ENCODE results near the gene SNTG2.
"Not testable (repeated sequence)": the region's sequence is repeated elsewhere in the genome, so short reads cannot be mapped to it uniquely, and the experiment has no call there.

SNTG2 gene

DNA sequence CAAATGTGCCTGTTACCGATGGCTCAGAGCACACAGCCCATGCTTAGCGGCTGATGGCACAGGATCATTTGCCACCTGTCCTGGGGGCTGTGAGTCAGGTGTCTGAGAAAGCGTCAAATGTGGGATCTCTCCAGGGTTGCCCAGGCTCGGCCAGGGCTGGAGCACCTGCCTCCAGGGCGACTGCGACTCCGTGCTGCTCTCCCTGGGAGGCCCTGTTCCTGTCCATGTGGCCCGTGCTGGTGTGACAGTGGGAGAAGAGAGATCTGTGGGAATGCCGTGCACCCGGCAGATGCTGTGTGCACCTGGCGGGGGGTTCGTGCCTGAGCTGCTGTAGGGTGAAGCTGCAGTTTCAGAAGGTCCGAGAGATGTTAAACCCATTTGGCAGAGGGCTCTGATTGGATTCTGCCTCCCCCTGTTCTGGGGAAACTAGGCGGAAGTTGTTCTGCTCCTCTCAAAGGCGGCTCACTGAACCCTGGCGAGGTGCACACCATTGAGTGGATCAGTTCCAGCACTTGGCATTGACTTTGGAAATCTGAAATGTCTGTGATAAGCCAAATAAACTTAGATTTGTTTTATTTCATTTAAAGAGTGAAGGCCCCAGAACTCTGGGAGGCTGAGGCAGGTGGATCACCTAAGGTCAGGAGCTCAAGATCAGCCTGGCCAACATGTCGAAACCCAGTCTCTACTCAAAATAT is 428.0 kb downstream of the SNTG2 start:
- DNase-seq (ENCODE audit: low spot score), result no peak

DNA sequence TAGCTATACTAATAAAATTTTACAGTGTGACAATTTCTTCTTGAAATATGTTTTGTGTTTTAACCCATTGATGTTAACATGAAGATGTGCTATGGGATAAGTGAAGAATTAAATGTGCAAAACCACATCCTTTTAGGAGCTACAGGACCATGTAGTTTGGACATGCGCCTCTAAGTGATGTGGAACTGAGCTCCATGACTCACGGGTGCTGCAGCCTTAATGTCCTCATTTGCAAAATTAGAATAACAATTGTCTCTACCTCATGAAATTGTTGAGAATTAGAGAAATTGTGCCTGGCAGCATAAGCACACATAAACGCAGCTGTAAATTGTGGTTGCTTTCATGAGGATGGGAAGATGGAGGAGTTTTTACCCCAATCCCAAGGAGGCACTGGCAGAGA is 431.0 kb downstream of the SNTG2 start:
- DNase-seq (ENCODE audit: low spot score), result no peak

GRCh38 chr2:1387954-1388725 is 437.5 kb downstream of the SNTG2 start:
- DNase-seq (ENCODE audit: low spot score), result not testable (repeated sequence)

DNA sequence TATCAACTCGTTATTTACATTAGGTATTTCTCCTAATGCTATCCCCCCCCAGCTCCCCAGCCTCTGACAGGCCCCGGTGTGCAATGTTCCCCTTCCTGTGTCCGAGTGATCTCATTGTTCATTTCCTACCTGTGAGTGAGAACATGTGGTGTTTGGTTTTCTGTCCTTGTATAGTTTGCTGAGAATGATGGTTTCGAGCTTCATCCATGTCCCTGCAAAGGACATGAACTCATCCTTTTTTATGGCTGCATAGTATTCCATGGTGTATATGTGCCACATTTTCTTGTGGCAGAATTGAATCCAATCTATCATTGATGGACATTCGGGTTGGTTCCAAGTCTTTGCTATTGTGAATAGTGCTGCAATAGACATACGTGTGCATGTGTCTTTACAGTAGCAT is 439.5 kb downstream of the SNTG2 start:
- DNase-seq (ENCODE audit: low spot score), result not testable (repeated sequence)

DNA sequence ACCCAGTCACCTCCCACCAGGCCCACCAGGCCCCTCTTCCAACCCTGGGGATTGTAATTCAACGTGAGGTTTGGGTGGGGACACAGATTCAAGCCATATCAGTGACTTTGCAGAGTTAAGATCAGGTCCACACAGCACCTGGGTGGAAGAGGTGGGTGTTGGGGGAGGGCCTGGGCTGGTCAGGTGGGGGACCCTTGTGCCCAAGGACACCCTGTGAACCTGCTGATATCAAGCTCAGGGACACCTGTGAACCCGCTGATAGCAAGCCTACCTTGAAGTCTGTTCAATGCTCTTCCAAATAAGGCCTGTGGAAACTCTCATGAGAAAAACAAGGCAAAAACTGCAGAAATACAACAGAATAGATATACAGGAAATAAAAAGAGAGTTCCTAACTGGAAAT is 442.7 kb downstream of the SNTG2 start:
- no peak for DNase-seq (ENCODE audit: low spot score)

GRCh38 chr2:1394709-1395408 is 444.2 kb downstream of the SNTG2 start:
- DNase-seq (ENCODE audit: low spot score), result no peak

GRCh38 chr2:1397350-1397749 is 446.7 kb downstream of the SNTG2 start:
- no peak for DNase-seq (ENCODE audit: low spot score)

GRCh38 chr2:1398191-1398590 is 447.5 kb downstream of the SNTG2 start:
- DNase-seq (ENCODE audit: low spot score), result no peak

DNA sequence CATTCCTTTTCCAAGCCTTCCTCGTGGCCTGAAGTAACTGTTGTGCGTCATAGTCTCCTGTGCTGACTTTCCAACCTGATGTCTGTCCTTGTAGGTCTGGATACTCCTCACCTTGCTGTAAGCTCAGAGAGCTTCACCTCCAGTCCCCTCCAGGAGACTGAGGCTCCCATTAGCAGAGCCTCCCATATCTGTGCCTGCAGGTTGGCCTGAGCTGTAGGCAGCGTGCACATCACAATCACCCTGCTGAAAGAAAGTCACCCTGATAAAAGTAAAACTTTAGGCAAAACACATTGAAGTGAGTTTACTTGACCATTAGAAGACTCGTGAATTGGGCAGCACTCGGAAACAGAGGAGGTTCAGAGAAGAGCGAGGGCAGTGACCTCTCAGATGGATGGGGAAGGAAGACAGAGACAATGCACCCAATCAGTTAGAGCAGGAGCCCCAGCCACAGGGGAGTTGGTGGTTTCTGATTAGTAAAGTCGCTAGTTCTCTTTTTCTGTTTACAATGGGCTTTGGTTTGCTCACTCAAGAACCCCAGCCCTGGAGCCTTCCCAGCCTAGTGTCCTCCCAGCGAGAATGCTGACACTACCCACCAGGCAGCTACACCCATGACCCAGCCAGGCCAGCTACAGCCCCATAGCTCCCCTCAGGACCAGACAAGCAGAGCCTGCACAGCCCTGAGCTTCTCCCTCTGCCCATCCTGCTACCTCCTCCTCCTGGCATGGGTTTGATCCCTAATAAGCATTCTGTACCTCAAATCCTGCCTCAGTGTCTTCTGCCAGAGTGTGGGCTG is 450.5 kb downstream of the SNTG2 start:
- no peak for DNase-seq (ENCODE audit: low spot score)

DNA sequence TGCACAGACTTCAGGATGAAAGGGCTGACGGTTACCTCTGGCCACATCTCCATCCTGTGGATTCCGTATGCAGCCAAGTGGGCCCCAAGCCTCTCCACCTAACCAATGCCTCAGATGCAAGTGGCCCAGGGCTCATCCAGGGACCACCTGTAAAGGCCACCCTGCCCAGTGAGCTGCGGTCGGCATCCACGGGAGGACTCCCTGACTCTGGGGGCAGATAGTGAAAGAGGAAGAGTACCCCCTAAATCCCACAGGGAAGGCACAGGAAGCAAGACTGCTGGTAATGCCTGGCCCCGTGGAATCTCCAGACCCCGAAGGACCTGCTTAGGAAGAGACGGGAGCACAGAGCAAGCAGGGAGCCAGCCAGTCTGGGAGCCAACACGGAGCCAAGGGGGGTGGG is 451.4 kb downstream of the SNTG2 start:
- no peak for DNase-seq (ENCODE audit: low spot score)

- no peak for DNase-seq (ENCODE audit: low spot score)
Measured at GRCh38 chr2:1403565-1403964, 452.9 kb downstream of the SNTG2 start.

DNA sequence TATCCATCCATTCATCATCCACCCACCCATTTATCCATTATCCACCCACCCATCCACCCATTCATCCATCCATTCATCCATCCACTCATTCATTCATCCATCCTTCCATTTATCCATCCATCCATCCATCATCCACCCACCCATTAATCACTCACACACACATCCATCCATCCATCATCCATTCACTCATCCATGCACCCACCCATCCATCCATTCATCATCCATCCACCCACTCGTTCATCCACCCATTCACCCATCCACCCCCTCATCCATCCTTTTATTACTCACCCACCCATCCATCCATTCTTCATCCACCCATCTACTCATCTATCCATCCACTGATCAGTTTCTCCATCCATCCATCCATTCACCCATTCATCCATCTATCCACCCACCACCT is 454.5 kb downstream of the SNTG2 start:
- no peak for DNase-seq (ENCODE audit: low spot score)

GRCh38 chr2:1405967-1406366 is 455.3 kb downstream of the SNTG2 start:
- DNase-seq (ENCODE audit: low spot score), result no peak

DNA sequence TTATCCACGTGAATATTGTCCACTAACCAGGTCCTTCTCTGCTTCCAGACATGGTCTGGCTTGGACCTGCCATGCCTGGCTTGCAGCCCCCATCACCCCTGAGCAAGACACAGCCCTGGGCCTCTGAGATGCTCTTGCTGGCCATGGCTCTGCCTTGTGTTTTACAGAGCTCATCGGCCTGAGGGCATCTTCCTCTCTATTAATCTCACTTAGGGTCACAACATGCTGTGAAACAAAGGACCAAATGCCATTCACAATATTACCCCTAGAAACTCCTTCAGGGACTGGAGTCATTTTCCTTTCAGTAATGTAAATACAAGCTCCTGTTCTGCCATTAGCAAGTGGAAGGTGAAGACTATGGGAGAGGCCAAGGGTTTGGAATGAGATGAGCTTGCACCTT is 455.8 kb downstream of the SNTG2 start:
- no peak for DNase-seq (ENCODE audit: low spot score)

DNA sequence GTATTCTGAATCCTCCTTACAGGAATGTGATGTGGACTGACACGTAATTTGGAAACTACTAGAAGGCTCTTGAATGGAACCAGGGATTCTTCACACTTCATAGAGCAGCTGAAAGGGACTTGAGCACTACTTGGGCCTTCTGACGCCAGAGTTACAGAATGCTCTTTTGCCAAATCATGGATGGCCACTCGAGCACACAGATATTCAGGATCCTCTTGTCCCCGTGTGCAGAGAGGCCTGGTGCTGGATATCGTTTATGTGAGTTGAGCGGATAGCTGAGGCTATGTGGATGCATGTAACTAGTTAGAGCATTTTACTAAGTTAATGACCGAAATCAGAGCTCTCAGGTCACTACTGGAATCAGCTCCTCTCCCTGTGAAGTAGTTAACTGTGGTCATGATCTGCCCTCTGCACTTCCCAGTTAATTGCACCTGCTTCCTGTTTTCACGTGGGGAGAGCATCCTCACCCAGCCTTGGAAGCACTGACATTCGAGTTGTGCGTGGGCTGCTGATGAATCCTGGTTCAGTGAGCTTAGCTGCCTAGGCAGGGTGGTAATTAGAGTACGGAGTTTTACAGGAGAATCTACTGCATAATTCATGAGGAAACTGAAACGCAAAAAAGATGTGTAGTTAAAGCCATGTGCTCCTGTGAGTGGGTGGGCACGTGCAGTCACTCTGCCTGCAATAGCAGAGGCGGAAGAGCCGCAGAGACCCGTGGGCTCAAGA is 457.5 kb downstream of the SNTG2 start:
- DNase-seq (ENCODE audit: low spot score), result no peak

DNA sequence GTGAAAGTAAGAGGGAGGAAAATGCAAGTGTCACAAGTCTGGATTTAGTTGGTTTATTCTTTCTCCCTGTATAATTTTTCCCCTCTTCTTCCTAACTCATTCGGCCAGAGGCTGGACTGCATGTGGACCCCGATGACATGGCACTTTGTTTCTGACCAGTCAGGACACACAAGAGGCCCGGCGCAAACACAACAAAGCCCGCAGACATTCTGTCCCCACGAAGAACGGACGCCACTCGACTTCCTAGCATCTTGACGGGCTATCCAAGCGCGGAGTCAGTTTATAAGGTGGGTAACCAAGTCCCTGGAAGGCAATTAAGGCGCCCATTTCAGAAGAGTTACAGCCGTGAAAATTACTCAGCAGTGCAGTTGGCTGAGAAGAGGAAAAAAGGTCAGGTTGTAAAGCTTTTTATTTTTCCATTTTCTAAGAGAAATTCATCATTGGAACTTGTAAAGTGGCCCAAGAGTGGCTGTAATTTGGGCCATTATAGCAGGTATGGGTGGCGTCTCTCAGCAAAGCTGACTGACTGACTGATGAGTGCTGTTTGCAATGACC is 462.6 kb downstream of the SNTG2 start, which contains the start of gene TPO:
Gene TPO (plus strand): TSS at position 308 of the 555 bp plus-strand sequence. CDS start 946 bp downstream, outside the sequence.
- no peak for DNase-seq (ENCODE audit: low spot score)

- DNase-seq (ENCODE audit: low spot score), result no peak
Measured at GRCh38 chr2:1414121-1414520, 463.5 kb downstream of the SNTG2 start.

DNA sequence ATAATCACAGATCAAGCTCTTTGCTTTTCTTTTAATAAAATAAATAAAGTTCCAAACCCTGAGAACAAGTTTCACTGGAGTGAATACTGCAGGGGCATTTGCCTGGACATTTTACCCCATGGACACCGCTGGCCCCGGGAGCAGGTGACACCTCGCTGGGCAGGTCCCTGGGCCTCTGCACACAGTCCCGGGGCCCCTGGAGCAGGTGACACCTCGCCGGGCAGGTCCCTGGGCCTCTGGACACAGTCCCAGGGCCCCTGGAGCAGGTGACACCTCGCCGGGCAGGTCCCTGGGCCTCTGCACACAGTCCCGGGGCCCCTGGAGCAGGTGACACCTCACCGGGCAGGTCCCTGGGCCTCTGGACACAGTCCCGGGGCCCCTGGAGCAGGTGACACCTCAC is 464.3 kb downstream of the SNTG2 start:
- DNase-seq (ENCODE audit: low spot score), result not testable (repeated sequence)

DNA sequence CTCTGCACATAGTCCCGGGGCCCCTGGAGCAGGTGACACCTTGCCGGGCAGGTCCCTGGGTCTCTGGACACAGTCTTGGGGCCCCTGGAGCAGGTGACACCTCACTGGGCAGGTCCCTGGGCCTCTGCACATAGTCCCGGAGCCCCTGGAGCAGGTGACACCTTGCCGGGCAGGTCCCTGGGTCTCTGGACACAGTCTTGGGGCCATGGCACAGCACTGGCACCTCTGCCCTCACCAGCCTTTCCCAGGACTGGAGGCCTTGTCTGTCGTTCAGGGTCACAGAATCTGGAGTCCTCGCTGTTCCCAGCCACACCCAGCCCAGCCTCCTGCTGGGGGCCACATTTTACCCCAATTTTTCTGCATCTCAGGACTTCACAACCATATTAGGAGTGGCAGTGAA is 464.9 kb downstream of the SNTG2 start:
- no peak for DNase-seq (ENCODE audit: low spot score)
